ENCODE data around the gene CAMTA1. TPM values are rescaled to one million over a fixed set of nuclear protein-coding genes. Genes with fewer than 3 reads are reported as not detected.

Gene CAMTA1
- total RNA-seq, 1 donor from 2014 or later: 99.0 TPM

GRCh38 chr1:6911974-6912373 is 126.7 kb downstream of the CAMTA1 start:
- Mint-ChIP-seq H3K27me3 (no peaks in the 10 kb centered on the region), H3K4me3 (ENCODE audit: low read depth) (no peak overlapping the region), H3K4me1 (ENCODE audit: low read depth) (peaks cover 17% of the 10 kb centered on the region)

GRCh38 chr1:6912518-6912917 is 127.3 kb downstream of the CAMTA1 start:
- peaks cover 16% of the 10 kb centered on the region for H3K4me1 Mint-ChIP-seq (ENCODE audit: low read depth)
- no peak for DNase-seq (ENCODE audit: low spot score, unreplicated experiment)
- no peak overlapping the region for H3K4me3 Mint-ChIP-seq (ENCODE audit: low read depth)

More at GRCh38 chr1:6911974-6912373, 126.7 kb downstream of the CAMTA1 start:
- no peak for TF ChIP-seq CTCF (IDR thresholded peaks at IDR 0.05; ENCODE audit: unreplicated experiment)
- H3K36me3 Mint-ChIP-seq (ENCODE audit: insufficient read depth): peaks cover 3% of the 10 kb centered on the region
- peaks cover 4% of the 10 kb centered on the region for H3K9me3 Mint-ChIP-seq (ENCODE audit: low read depth)
- H3K27ac Mint-ChIP-seq: no peak overlapping the region
- DNase-seq (ENCODE audit: low spot score, unreplicated experiment): no peak

GRCh38 chr1:6913086-6913485 is 127.8 kb downstream of the CAMTA1 start:
- no peak for TF ChIP-seq CTCF (IDR thresholded peaks at IDR 0.05; ENCODE audit: unreplicated experiment)
- no peak for DNase-seq (ENCODE audit: low spot score, unreplicated experiment)
- Mint-ChIP-seq H3K27me3 (no peaks in the 10 kb centered on the region), H3K27ac (no peak overlapping the region), H3K9me3 (ENCODE audit: low read depth) (peaks cover 4% of the 10 kb centered on the region), H3K36me3 (ENCODE audit: insufficient read depth) (peaks cover 3% of the 10 kb centered on the region), H3K4me3 (ENCODE audit: low read depth) (no peak overlapping the region), H3K4me1 (ENCODE audit: low read depth) (peaks cover 16% of the 10 kb centered on the region)

More at GRCh38 chr1:6912518-6912917, 127.3 kb downstream of the CAMTA1 start:
- Mint-ChIP-seq H3K9me3 (ENCODE audit: low read depth) (peaks cover 4% of the 10 kb centered on the region), H3K36me3 (ENCODE audit: insufficient read depth) (peaks cover 3% of the 10 kb centered on the region), H3K27me3 (no peaks in the 10 kb centered on the region), H3K27ac (no peak overlapping the region)
- TF ChIP-seq CTCF (IDR thresholded peaks at IDR 0.05; ENCODE audit: unreplicated experiment): no peak

GRCh38 chr1:6914706-6915105 is 129.5 kb downstream of the CAMTA1 start:
- H3K4me1 Mint-ChIP-seq (ENCODE audit: low read depth): peaks cover 10% of the 10 kb centered on the region
- H3K4me3 Mint-ChIP-seq (ENCODE audit: low read depth): no peak overlapping the region
- H3K27me3 Mint-ChIP-seq: no peaks in the 10 kb centered on the region
- H3K9me3 Mint-ChIP-seq (ENCODE audit: low read depth): peaks cover 4% of the 10 kb centered on the region
- TF ChIP-seq CTCF (IDR thresholded peaks at IDR 0.05; ENCODE audit: unreplicated experiment): no peak
- DNase-seq (ENCODE audit: low spot score, unreplicated experiment): no peak
- H3K27ac Mint-ChIP-seq: no peak overlapping the region
- H3K36me3 Mint-ChIP-seq (ENCODE audit: insufficient read depth): peaks cover 4% of the 10 kb centered on the region

GRCh38 chr1:6915999-6916565 is 130.8 kb downstream of the CAMTA1 start:
- H3K27me3 Mint-ChIP-seq: no peaks in the 10 kb centered on the region
- H3K27ac Mint-ChIP-seq: no peak overlapping the region
- TF ChIP-seq CTCF (IDR thresholded peaks at IDR 0.05; ENCODE audit: unreplicated experiment): no peak
- no peak for DNase-seq (ENCODE audit: low spot score, unreplicated experiment)
- H3K9me3 Mint-ChIP-seq (ENCODE audit: low read depth): peaks cover 7% of the 10 kb centered on the region
- no peak overlapping the region for H3K4me3 Mint-ChIP-seq (ENCODE audit: low read depth)
- peaks cover 2% of the 10 kb centered on the region for H3K4me1 Mint-ChIP-seq (ENCODE audit: low read depth)
- H3K36me3 Mint-ChIP-seq (ENCODE audit: insufficient read depth): peaks cover 5% of the 10 kb centered on the region

All from progenitor cell of endocrine pancreas (in vitro differentiated cells).